B cell (primary cell): Measurements from ENCODE around the gene NDUFS4. TPM values are rescaled to one million over a fixed set of nuclear protein-coding genes. Genes with fewer than 3 reads are reported as not detected.

Experiments used
- ATAC-seq: fragments of 200-7000 bp; cut with Tn5 transposase; one replicate; pipeline ENCODE4 v1.10.0; 2021; ENCODE audit warnings: low read depth, mild to moderate bottlenecking, moderate number of reproducible peaks, moderate library complexity
- CTCF ChIA-PET: fragments of 350-600 bp; sonication (Branson Sonifier 250); formaldehyde crosslinking; loops from one replicate; lab custom pipeline; 2021; ENCODE audit warnings: antibody characterized with exemption, inconsistent platforms; lab: Charles Lee
- POLR2A ChIA-PET: fragments of 350-600 bp; sonication (Branson Sonifier 250); formaldehyde crosslinking; loops from one replicate; lab custom pipeline; 2021; ENCODE audit warnings: antibody characterized with exemption; lab: Charles Lee
- DNase-seq: peaks from one replicate; pipeline ENCODE4 v3.0.0; 2013
- H2AFZ ChIP-seq: 2 replicates; pipeline ENCODE4 v1.6.1; 2012; ENCODE audit warnings: mild to moderate bottlenecking, low read depth, low read length; ENCODE audit not compliant: insufficient read depth, poor library complexity, severe bottlenecking
- H3K27ac ChIP-seq, 2 donors: 1 replicate in 1 of 2; 2 replicates in 1 of 2; pipeline ENCODE4 v1.5.1; 2012 to 2013; ENCODE audit warnings: low read length in 2 of 2, mild to moderate bottlenecking in 2 of 2, moderate library complexity in 1 of 2
- H3K27me3 ChIP-seq, 4 experiments: fragments of 200-600 bp in 1 of 4; sonication (generic) in 1 of 4; replicated peaks in 1 of 4; 1 replicate in 2 of 4; 2 replicates in 2 of 4; pipeline versions ENCODE4 v1.6.1 to v1.7.0; 2013 to 2016; ENCODE audit warnings: low read length in 3 of 4, mild to moderate bottlenecking in 2 of 4, mixed read lengths in 1 of 4, moderate library complexity in 1 of 4; ENCODE audit not compliant: insufficient read depth in 4 of 4, control insufficient read depth in 3 of 4; ENCODE audit errors: control extremely low read depth in 1 of 4
- H3K36me3 ChIP-seq, 2 experiments: replicated peaks in 1 of 2; 1 replicate in 1 of 2; 2 replicates in 1 of 2; pipeline versions ENCODE4 v1.6.1 to v1.7.1; 2013; ENCODE audit warnings: low read length in 1 of 2; ENCODE audit not compliant: insufficient read depth in 2 of 2, control insufficient read depth in 1 of 2; ENCODE audit errors: control extremely low read depth in 1 of 2, extremely low read depth in 1 of 2
- H3K4me1 ChIP-seq, 2 donors: fragments of 200-600 bp in 1 of 2; sonication (generic) in 1 of 2; 1 replicate in 1 of 2; 2 replicates in 1 of 2; pipeline versions ENCODE4 v1.5.1 to v1.6.1; 2013 to 2017; ENCODE audit warnings: low read length in 2 of 2; ENCODE audit not compliant: control insufficient read depth in 2 of 2, insufficient read depth in 2 of 2
- H3K4me2 ChIP-seq: replicated peaks from 2 replicates; pipeline ENCODE3; 2012; ENCODE audit warnings: mild to moderate bottlenecking, low read depth, low read length; ENCODE audit not compliant: poor library complexity, severe bottlenecking
- H3K4me3 ChIP-seq, 5 experiments: fragments of 200-600 bp in 1 of 5; sonication (generic) in 1 of 5; 1 replicate in 3 of 5; 2 replicates in 2 of 5; pipeline versions ENCODE4 v1.5.1 to v1.7.0; 2011 to 2016; ENCODE audit warnings: low read length in 4 of 5, mild to moderate bottlenecking in 4 of 5, low read depth in 2 of 5, control low read depth in 1 of 5, moderate library complexity in 1 of 5; ENCODE audit not compliant: insufficient read depth in 1 of 5; ENCODE audit errors: control extremely low read depth in 1 of 5, extremely low read depth in 1 of 5
- H3K79me2 ChIP-seq: fragments of 200-600 bp; sonication (generic); one replicate; pipeline ENCODE4 v1.6.0; 2016; ENCODE audit warnings: low read length; ENCODE audit not compliant: control insufficient read depth, insufficient read depth
- H3K9ac ChIP-seq: fragments of 200-600 bp; sonication (generic); 2 replicates; pipeline ENCODE4 v1.6.1; 2017; ENCODE audit warnings: mild to moderate bottlenecking, low read length, moderate library complexity
- H3K9me3 ChIP-seq, 3 donors: one replicate each; pipeline versions ENCODE4 v1.6.1 to v1.7.1; 2013; ENCODE audit warnings: low read length in 2 of 3; ENCODE audit not compliant: control insufficient read depth in 2 of 3, insufficient read depth in 1 of 3; ENCODE audit errors: control extremely low read depth in 1 of 3
- H4K20me1 ChIP-seq: 2 replicates; pipeline ENCODE4 v1.6.0; 2012; ENCODE audit warnings: mild to moderate bottlenecking, low read length; ENCODE audit not compliant: insufficient read depth, control insufficient read depth, poor library complexity, severe bottlenecking
- H3K27ac Mint-ChIP-seq: one replicate; pipeline ENCODE4 v1.8.0; 2021; ENCODE audit warnings: mixed read lengths
- H3K27me3 Mint-ChIP-seq: one replicate; pipeline ENCODE4 v1.8.0; 2021; ENCODE audit warnings: mixed read lengths
- H3K4me1 Mint-ChIP-seq: one replicate; pipeline ENCODE4 v1.8.0; 2021; ENCODE audit warnings: mixed read lengths
- H3K4me3 Mint-ChIP-seq: one replicate; pipeline ENCODE4 v1.8.0; 2021; ENCODE audit warnings: mixed read lengths
- H3K9me3 Mint-ChIP-seq: one replicate; pipeline ENCODE4 v1.8.0; 2022; ENCODE audit warnings: mixed read lengths; ENCODE audit not compliant: insufficient read depth
- EZH2 ChIP-seq: IDR thresholded peaks from 2 replicates; pipeline ENCODE4 v1.6.1; 2012; ENCODE audit warnings: borderline replicate concordance, low read depth, mild to moderate bottlenecking, moderate library complexity, low read length; ENCODE audit not compliant: insufficient read depth, poor library complexity, severe bottlenecking
- WGBS: methylation state at CpG from one replicate; pipeline ENCODE4 v1.1.5; 2013; ENCODE audit warnings: missing lambda C conversion rate; ENCODE audit not compliant: insufficient coverage; 5-methylcytosine and 5-hydroxymethylcytosine counted together
- intact Hi-C: fragments of 100-400 bp; cut with micrococcal nuclease; formaldehyde crosslinking; loops from one replicate; pipeline ENCODE4 v1.10.0; 2022
- polyA minus RNA-seq: library from RNA; depleted of rRNA, polyadenylated mRNA; stranded (reverse); fragments of >200 nt; gene quantifications from 2 replicates; pipeline ENCODE4 v1.2.3, GENCODE V29; 2012
- polyA plus RNA-seq: library from polyadenylated mRNA; depleted of rRNA; stranded (reverse); fragments of >200 nt; gene quantifications from 2 replicates; pipeline ENCODE4 v1.2.3, GENCODE V29; 2012
- total RNA-seq, 2 donors: library from RNA; stranded (reverse); fragments of 120-200 nt in 1 of 2; gene quantifications; 1 replicate in 1 of 2; 2 replicates in 1 of 2; pipeline versions ENCODE4 v1.2.3 to v1.2.4, GENCODE V29; 2013 to 2022
- TF ChIP-seq, protein P1 (sequence below): fragments of 200-600 bp; IDR thresholded peaks from one replicate; pipeline ENCODE4 v1.8.0; 2022; ENCODE audit warnings: antibody characterized with exemption, mild to moderate bottlenecking

The NDUFS4 gene
- total RNA-seq: 23.7 and 24.0 TPM in 2 replicates
- total RNA-seq (2013): 61.1 TPM
- polyA plus RNA-seq: 28.4 and 29.0 TPM in 2 replicates
- polyA minus RNA-seq: 11.7 and 19.5 TPM in 2 replicates

GRCh38 chr5:53560506-53561191 lies at the start of gene NDUFS4:
Gene NDUFS4, plus strand, starts transcription at chr5:53560639. Its CDS starts 24 bp downstream, at chr5:53560663.
- no peak for TF ChIP-seq EZH2
- TF ChIP-seq, protein P1, sequence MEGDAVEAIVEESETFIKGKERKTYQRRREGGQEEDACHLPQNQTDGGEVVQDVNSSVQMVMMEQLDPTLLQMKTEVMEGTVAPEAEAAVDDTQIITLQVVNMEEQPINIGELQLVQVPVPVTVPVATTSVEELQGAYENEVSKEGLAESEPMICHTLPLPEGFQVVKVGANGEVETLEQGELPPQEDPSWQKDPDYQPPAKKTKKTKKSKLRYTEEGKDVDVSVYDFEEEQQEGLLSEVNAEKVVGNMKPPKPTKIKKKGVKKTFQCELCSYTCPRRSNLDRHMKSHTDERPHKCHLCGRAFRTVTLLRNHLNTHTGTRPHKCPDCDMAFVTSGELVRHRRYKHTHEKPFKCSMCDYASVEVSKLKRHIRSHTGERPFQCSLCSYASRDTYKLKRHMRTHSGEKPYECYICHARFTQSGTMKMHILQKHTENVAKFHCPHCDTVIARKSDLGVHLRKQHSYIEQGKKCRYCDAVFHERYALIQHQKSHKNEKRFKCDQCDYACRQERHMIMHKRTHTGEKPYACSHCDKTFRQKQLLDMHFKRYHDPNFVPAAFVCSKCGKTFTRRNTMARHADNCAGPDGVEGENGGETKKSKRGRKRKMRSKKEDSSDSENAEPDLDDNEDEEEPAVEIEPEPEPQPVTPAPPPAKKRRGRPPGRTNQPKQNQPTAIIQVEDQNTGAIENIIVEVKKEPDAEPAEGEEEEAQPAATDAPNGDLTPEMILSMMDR: no peak
- Histone ChIP-seq H3K27ac (peak within 1 kb of the TSS; percentile 71 to 80), H3K9ac (peak within 1 kb of the TSS; percentile 84), H3K4me3 (peak within 1 kb of the TSS; percentile 83 to 93 (median 90)), H3K27me3 (peaks cover 0 to 10% (median 2%) of the 10 kb centered on the region in 4 experiments), H3K4me1 (peaks cover 10 to 20% of the 10 kb centered on the region in 2 donors), H3K4me2 (peak within 1 kb of the TSS; percentile 73), H2AFZ (peak within 1 kb of the TSS; percentile 91), H3K79me2 (peaks cover 56% of the 10 kb centered on the region), H3K9me3 (peaks cover 0 to 7% (median 0%) of the 10 kb centered on the region in 3 donors), H3K36me3 (no peaks in the 10 kb centered on the region), H4K20me1 (peaks cover 10% of the 10 kb centered on the region)
- Mint-ChIP-seq H3K4me1 (peaks cover 39% of the 10 kb centered on the region), H3K27ac (peak within 1 kb of the TSS; percentile 96), H3K9me3 (peaks cover 2% of the 10 kb centered on the region), H3K27me3 (peaks cover 28% of the 10 kb centered on the region), H3K4me3 (peak within 1 kb of the TSS; percentile 99)
- DNase-seq (peak; percentile 83), ATAC-seq (peak; percentile 93)
- POLR2A ChIA-PET: no interaction called here
- CTCF ChIA-PET: interaction anchor here (0.5 kb wide), 1 partner anchor 751 kb away, joined by 3 read pairs; no protein-coding TSS in a partner anchor
- intact Hi-C loops: loop anchor here (5.0 kb wide), 2 partner anchors 448 to 752 kb away; partner anchors contain the start of gene ARL15
- WGBS: 0% methylated on average over 27 of the region's 30 CpGs

GRCh38 chr5:53512539-53512938 lies 47.9 kb upstream of the NDUFS4 start:
- POLR2A ChIA-PET: no interaction called here
- CTCF ChIA-PET: interaction anchor here (0.6 kb wide), 1 partner anchor 20 kb away, joined by 3 read pairs; no protein-coding TSS in a partner anchor
- no peaks in the 10 kb centered on the region for H4K20me1 ChIP-seq
- H3K4me1 ChIP-seq: no peaks in the 10 kb centered on the region
- no peaks in the 10 kb centered on the region for H3K4me1 Mint-ChIP-seq
- no peak for DNase-seq
- H3K36me3 ChIP-seq: no peaks in the 10 kb centered on the region
- no peak overlapping the region for H3K4me2 ChIP-seq
- no peaks in the 10 kb centered on the region for H3K27me3 ChIP-seq
- H3K27me3 Mint-ChIP-seq: no peaks in the 10 kb centered on the region
- no peak overlapping the region for H3K27ac Mint-ChIP-seq
- TF ChIP-seq, protein P1: no peak
- no peak overlapping the region for H3K27ac ChIP-seq
- H2AFZ ChIP-seq: no peak overlapping the region
- H3K9me3 Mint-ChIP-seq: peaks cover 15% of the 10 kb centered on the region
- no peak overlapping the region for H3K9ac ChIP-seq
- H3K4me3 ChIP-seq: no peak overlapping the region
- no peak for ATAC-seq
- H3K79me2 ChIP-seq: no peaks in the 10 kb centered on the region
- H3K4me3 Mint-ChIP-seq: no peak overlapping the region
- intact Hi-C loops: no loop called here
- H3K9me3 ChIP-seq: peaks cover 0 to 18% (median 7%) of the 10 kb centered on the region in 3 donors
